Measurements from ENCODE around the gene PROKR2. TPM values are rescaled to one million over a fixed set of nuclear protein-coding genes. Genes with fewer than 3 reads are reported as not detected.

PROKR2 gene
- total and polyA plus RNA-seq, 10 of the 15 experiments (the other 5 are each of a cell fraction or from before 2014, with no cell fraction given): not detected

- H3K27me3 ChIP-seq (replicated peaks in 1 of 2; ENCODE audit: control insufficient read depth in 2 of 2, insufficient read depth in 2 of 2, low read length in 1 of 2): peaks cover 2 to 5% of the 10 kb centered on the region in 2 experiments
- no peaks in the 10 kb centered on the region for H3K36me3 ChIP-seq (ENCODE audit: control insufficient read depth in 2 of 2, insufficient read depth in 2 of 2, low read length in 1 of 2)
- RAD21 ChIA-PET (ENCODE audit: unreplicated experiment): interaction anchor here (0.6 kb wide), 1 partner anchor 273 kb away, joined by 3 read pairs; no protein-coding TSS in a partner anchor
- 34% methylated on average over 11 of the region's 11 CpGs for WGBS (ENCODE audit: insufficient coverage, insufficient replicate concordance, low lambda C conversion rate, missing lambda C conversion rate)
- POLR2A ChIA-PET: no interaction called here
- SMC1A ChIA-PET (ENCODE audit: uncharacterized antibody, unreplicated experiment): no interaction called here
- H3K9ac ChIP-seq (ENCODE audit: control insufficient read depth, insufficient read depth, low read length): no peak overlapping the region
- intact Hi-C loops (cut with micrococcal nuclease; ENCODE audit: unreplicated experiment): no loop called here
- no peaks in the 10 kb centered on the region for H3K9me3 ChIP-seq (replicated peaks; ENCODE audit: control insufficient read depth, insufficient read depth, low read length)
- H3K79me2 ChIP-seq (ENCODE audit: control insufficient read depth, insufficient read depth, low read length): no peaks in the 10 kb centered on the region
- TF ChIP-seq NR2C2 (IDR thresholded peaks at IDR 0.05; ENCODE audit: borderline replicate concordance, control insufficient read depth, insufficient read length, low read depth) (no peak), NFYB (IDR thresholded peaks at IDR 0.05; ENCODE audit: insufficient read depth, low read depth, low read length) (no peak), CHD4 (IDR thresholded peaks at IDR 0.05) (no peak), NFYA (IDR thresholded peaks at IDR 0.05; ENCODE audit: borderline replicate concordance, low read depth, low read length) (no peak), SIX5 (IDR thresholded peaks at IDR 0.05; ENCODE audit: low read depth, low read length, severe bottlenecking) (no peak), RELB (IDR thresholded peaks at IDR 0.05; ENCODE audit: low read depth) (no peak)
- TF ChIP-seq, protein P1, sequence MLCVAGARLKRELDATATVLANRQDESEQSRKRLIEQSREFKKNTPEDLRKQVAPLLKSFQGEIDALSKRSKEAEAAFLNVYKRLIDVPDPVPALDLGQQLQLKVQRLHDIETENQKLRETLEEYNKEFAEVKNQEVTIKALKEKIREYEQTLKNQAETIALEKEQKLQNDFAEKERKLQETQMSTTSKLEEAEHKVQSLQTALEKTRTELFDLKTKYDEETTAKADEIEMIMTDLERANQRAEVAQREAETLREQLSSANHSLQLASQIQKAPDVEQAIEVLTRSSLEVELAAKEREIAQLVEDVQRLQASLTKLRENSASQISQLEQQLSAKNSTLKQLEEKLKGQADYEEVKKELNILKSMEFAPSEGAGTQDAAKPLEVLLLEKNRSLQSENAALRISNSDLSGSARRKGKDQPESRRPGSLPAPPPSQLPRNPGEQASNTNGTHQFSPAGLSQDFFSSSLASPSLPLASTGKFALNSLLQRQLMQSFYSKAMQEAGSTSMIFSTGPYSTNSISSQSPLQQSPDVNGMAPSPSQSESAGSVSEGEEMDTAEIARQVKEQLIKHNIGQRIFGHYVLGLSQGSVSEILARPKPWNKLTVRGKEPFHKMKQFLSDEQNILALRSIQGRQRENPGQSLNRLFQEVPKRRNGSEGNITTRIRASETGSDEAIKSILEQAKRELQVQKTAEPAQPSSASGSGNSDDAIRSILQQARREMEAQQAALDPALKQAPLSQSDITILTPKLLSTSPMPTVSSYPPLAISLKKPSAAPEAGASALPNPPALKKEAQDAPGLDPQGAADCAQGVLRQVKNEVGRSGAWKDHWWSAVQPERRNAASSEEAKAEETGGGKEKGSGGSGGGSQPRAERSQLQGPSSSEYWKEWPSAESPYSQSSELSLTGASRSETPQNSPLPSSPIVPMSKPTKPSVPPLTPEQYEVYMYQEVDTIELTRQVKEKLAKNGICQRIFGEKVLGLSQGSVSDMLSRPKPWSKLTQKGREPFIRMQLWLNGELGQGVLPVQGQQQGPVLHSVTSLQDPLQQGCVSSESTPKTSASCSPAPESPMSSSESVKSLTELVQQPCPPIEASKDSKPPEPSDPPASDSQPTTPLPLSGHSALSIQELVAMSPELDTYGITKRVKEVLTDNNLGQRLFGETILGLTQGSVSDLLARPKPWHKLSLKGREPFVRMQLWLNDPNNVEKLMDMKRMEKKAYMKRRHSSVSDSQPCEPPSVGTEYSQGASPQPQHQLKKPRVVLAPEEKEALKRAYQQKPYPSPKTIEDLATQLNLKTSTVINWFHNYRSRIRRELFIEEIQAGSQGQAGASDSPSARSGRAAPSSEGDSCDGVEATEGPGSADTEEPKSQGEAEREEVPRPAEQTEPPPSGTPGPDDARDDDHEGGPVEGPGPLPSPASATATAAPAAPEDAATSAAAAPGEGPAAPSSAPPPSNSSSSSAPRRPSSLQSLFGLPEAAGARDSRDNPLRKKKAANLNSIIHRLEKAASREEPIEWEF (IDR thresholded peaks at IDR 0.05; ENCODE audit: insufficient replicate concordance, low read depth, low read length): no peak
- TF ChIP-seq, protein P2, sequence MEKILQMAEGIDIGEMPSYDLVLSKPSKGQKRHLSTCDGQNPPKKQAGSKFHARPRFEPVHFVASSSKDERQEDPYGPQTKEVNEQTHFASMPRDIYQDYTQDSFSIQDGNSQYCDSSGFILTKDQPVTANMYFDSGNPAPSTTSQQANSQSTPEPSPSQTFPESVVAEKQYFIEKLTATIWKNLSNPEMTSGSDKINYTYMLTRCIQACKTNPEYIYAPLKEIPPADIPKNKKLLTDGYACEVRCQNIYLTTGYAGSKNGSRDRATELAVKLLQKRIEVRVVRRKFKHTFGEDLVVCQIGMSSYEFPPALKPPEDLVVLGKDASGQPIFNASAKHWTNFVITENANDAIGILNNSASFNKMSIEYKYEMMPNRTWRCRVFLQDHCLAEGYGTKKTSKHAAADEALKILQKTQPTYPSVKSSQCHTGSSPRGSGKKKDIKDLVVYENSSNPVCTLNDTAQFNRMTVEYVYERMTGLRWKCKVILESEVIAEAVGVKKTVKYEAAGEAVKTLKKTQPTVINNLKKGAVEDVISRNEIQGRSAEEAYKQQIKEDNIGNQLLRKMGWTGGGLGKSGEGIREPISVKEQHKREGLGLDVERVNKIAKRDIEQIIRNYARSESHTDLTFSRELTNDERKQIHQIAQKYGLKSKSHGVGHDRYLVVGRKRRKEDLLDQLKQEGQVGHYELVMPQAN (conservative IDR thresholded peaks at IDR 0.05): no peak
- H3K4me2 ChIP-seq (ENCODE audit: control insufficient read depth, insufficient read depth): no peak overlapping the region
- in situ Hi-C loops (cut with MboI): no loop called here
- no peak for ATAC-seq
- no peaks in the 10 kb centered on the region for H3K4me1 ChIP-seq (ENCODE audit: control insufficient read depth, insufficient read depth, low read length)
- FAIRE-seq: no peak
- no peaks in the 10 kb centered on the region for H4K20me1 ChIP-seq (ENCODE audit: control insufficient read depth, insufficient read depth)
- H2AFZ ChIP-seq (ENCODE audit: control insufficient read depth, low read depth, low read length): no peak overlapping the region
- no peak overlapping the region for H3K4me3 ChIP-seq
- no peak overlapping the region for H3K27ac ChIP-seq (ENCODE audit: control insufficient read depth, insufficient read depth)
- CTCF ChIA-PET: no interaction called here
- BruUV-seq (replicated peaks): no TSS peak
- no peak for DNase-seq (ENCODE audit: low read depth, low spot score)
Observed at GRCh38 chr20:5297280-5298004, 19.3 kb downstream of the PROKR2 start.

All from GM12878 (cell line).